ENCODE results near the gene BARHL2.

DNA sequence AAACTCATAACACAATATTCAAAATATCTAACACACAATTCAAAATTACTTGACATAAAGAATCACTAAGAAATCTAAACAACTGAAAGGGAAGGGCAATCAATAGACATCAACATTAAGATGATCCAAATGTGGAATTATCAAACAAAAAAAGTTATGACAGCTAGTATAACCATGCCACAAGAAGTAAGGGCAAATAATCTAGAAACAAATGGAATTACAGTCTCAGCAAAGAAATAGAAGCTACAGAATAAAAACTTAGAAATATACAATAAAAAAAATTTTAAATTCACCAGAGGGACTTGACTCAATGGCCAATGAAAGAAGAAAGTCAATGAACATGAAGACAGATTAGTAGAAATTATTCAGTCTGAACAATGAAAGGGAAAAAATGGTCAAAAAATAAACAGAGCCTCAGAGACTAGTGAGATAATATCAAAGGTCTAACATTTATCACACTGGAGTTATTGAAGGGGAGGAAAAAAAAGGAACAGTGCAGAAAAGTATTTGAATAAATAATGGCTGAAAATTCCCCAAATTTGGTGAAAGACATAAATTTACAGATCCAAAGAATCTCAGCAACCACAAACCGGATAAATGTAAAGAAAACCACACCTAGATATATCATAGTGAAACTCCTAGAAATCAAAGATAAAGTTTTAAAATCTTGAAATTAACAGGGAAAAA, 41.8 kb downstream of the BARHL2 start:
- TF ChIP-seq, protein P1, sequence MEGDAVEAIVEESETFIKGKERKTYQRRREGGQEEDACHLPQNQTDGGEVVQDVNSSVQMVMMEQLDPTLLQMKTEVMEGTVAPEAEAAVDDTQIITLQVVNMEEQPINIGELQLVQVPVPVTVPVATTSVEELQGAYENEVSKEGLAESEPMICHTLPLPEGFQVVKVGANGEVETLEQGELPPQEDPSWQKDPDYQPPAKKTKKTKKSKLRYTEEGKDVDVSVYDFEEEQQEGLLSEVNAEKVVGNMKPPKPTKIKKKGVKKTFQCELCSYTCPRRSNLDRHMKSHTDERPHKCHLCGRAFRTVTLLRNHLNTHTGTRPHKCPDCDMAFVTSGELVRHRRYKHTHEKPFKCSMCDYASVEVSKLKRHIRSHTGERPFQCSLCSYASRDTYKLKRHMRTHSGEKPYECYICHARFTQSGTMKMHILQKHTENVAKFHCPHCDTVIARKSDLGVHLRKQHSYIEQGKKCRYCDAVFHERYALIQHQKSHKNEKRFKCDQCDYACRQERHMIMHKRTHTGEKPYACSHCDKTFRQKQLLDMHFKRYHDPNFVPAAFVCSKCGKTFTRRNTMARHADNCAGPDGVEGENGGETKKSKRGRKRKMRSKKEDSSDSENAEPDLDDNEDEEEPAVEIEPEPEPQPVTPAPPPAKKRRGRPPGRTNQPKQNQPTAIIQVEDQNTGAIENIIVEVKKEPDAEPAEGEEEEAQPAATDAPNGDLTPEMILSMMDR (IDR thresholded peaks at IDR 0.05), result no peak
- TF ChIP-seq POLR2A (IDR thresholded peaks at IDR 0.05) (no peak), EP300 (IDR thresholded peaks at IDR 0.05) (no peak)
